Measurements from ENCODE around the gene SLCO4C1.

Gene SLCO4C1

GRCh38 chr5:102283102-102283797 is 12.8 kb downstream of the SLCO4C1 start (continued):
- no peak for TF ChIP-seq ZNF223 (tag by site-specific recombination; IDR thresholded peaks at IDR 0.05)

GRCh38 chr5:102279711-102280110 is 16.4 kb downstream of the SLCO4C1 start:
- Histone ChIP-seq H3K27ac (ENCODE audit: extremely low read depth, low read depth, low read length) (no peak overlapping the region), H3K9me3 (ENCODE audit: control insufficient read depth, insufficient read depth, low read depth, low read length) (no peaks in the 10 kb centered on the region), H3K4me1 (ENCODE audit: control insufficient read depth, insufficient read depth, low read length) (no peaks in the 10 kb centered on the region), H3K36me3 (ENCODE audit: control insufficient read depth in 2 of 2, insufficient read depth in 1 of 2, low read length in 2 of 2) (no peaks in the 10 kb centered on the region), H3K4me3 (ENCODE audit: low read depth, low read length) (no peak overlapping the region)
- POLR2A ChIA-PET, result no interaction called here
- TF ChIP-seq ZNF544 (tag by site-specific recombination; IDR thresholded peaks at IDR 0.05), result no peak
- no peak for TF ChIP-seq ZBTB44 (tag by site-specific recombination; IDR thresholded peaks at IDR 0.05)
- no peak for TF ChIP-seq ZNF169 (tag by site-specific recombination; IDR thresholded peaks at IDR 0.05)
- TF ChIP-seq ZNF274 (IDR thresholded peaks at IDR 0.05; ENCODE audit: low read length), result no peak
- no peak for TF ChIP-seq ZNF274 (tag by site-specific recombination; IDR thresholded peaks at IDR 0.05; ENCODE audit: borderline replicate concordance)
- no peak for TF ChIP-seq ZNF157 (tag by site-specific recombination; IDR thresholded peaks at IDR 0.05)
- TF ChIP-seq SCRT1 (tag by site-specific recombination; IDR thresholded peaks at IDR 0.05; ENCODE audit: borderline replicate concordance), result no peak
- no peak for TF ChIP-seq HOXA7 (CRISPR knock-in tag; IDR thresholded peaks at IDR 0.05; ENCODE audit: borderline replicate concordance)
- TF ChIP-seq TRIM28 (IDR thresholded peaks at IDR 0.05; ENCODE audit: borderline replicate concordance, low read length), result no peak
- TF ChIP-seq ZNF843 (tag by site-specific recombination; IDR thresholded peaks at IDR 0.05), result no peak
- TF ChIP-seq ZEB2 (tag by site-specific recombination; IDR thresholded peaks at IDR 0.05), result no peak
- TF ChIP-seq ZNF510 (tag by site-specific recombination; IDR thresholded peaks at IDR 0.05; ENCODE audit: insufficient replicate concordance), result no peak
- no peak for TF ChIP-seq ZNF623 (tag by site-specific recombination; IDR thresholded peaks at IDR 0.05)
- no peak for TF ChIP-seq SALL2 (tag by site-specific recombination; IDR thresholded peaks at IDR 0.05; ENCODE audit: borderline replicate concordance)
- no peak for TF ChIP-seq ZXDB (tag by site-specific recombination; IDR thresholded peaks at IDR 0.05)
- no peak for TF ChIP-seq ZNF398 (tag by site-specific recombination; IDR thresholded peaks at IDR 0.05)
- no peak for TF ChIP-seq ZNF610 (tag by site-specific recombination; IDR thresholded peaks at IDR 0.05; ENCODE audit: borderline replicate concordance)
- no peak for TF ChIP-seq ATF2 (tag by site-specific recombination; IDR thresholded peaks at IDR 0.05; ENCODE audit: low read depth)
- CTCF ChIA-PET, result no interaction called here

GRCh38 chr5:102278231-102278630 is 17.9 kb downstream of the SLCO4C1 start:
- H3K36me3 ChIP-seq (ENCODE audit: control insufficient read depth in 2 of 2, insufficient read depth in 1 of 2, low read length in 2 of 2), result no peaks in the 10 kb centered on the region
- H3K9me3 ChIP-seq (ENCODE audit: control insufficient read depth, insufficient read depth, low read depth, low read length), result no peaks in the 10 kb centered on the region
- POLR2A ChIA-PET, result no interaction called here
- CTCF ChIA-PET, result interaction anchor here (0.6 to 1.2 kb wide), 2 partner anchors 17 to 32 kb away, joined by 3 read pairs; partner anchors contain the start of gene SLCO4C1
- H3K4me1 ChIP-seq (ENCODE audit: control insufficient read depth, insufficient read depth, low read length), result no peaks in the 10 kb centered on the region
- no peak overlapping the region for H3K27ac ChIP-seq (ENCODE audit: extremely low read depth, low read depth, low read length)
- no peak overlapping the region for H3K4me3 ChIP-seq (ENCODE audit: low read depth, low read length)
- TF ChIP-seq ZNF501 (tag by site-specific recombination; IDR thresholded peaks at IDR 0.05) (no peak), ZNF510 (tag by site-specific recombination; IDR thresholded peaks at IDR 0.05; ENCODE audit: insufficient replicate concordance) (no peak), ZNF248 (tag by site-specific recombination; IDR thresholded peaks at IDR 0.05) (no peak), ZNF221 (tag by site-specific recombination; IDR thresholded peaks at IDR 0.05; ENCODE audit: borderline replicate concordance) (no peak), ZNF335 (tag by site-specific recombination; conservative IDR thresholded peaks at IDR 0.05) (no peak), KLF16 (tag by site-specific recombination; IDR thresholded peaks at IDR 0.05) (no peak), ZNF138 (tag by site-specific recombination; IDR thresholded peaks at IDR 0.05; ENCODE audit: borderline replicate concordance) (no peak), ZNF645 (tag by site-specific recombination; IDR thresholded peaks at IDR 0.05) (no peak), ZNF600 (tag by site-specific recombination; IDR thresholded peaks at IDR 0.05) (no peak)

Data from HEK293 (cell line).